Pancreas (tissue), 10 donors: ENCODE measurements around the gene DDX20. TPM values are rescaled to one million over a fixed set of nuclear protein-coding genes. Genes with fewer than 3 reads are reported as not detected.

ENCODE experiments used
- ATAC-seq, 4 donors: fragments of 200-7000 bp; cut with Tn5 transposase; one replicate each; pipeline versions ENCODE4 v1.8.0 to v1.9.1; 2020; ENCODE audit warnings: mild to moderate bottlenecking in 4 of 4, moderate library complexity in 4 of 4
- DNase-seq, 6 donors: peaks; one replicate each; pipeline ENCODE4 v3.0.0-alpha.2; 2020
- FAIRE-seq: peaks from 2 replicates; lab custom pipeline; 2012; peaks lifted over from hg19 to GRCh38; lab: Jason Lieb, UNC
- H3K27ac ChIP-seq, 4 donors: fragments of 200-600 bp; sonication (generic); 1 replicate in 3 of 4; 2 replicates in 1 of 4; pipeline versions ENCODE4 v1.5.0 to v1.8.0; 2020
- H3K27me3 ChIP-seq, 4 donors: fragments of 200-600 bp; one replicate each; pipeline ENCODE4 v1.8.0; 2021
- H3K36me3 ChIP-seq, 3 donors: fragments of 200-600 bp; sonication (generic) in 1 of 3; one replicate each; pipeline versions ENCODE4 v1.5.0 to v1.8.0; 2020 to 2021
- H3K4me1 ChIP-seq, 3 donors: fragments of 200-600 bp; one replicate each; pipeline ENCODE4 v1.8.0; 2021
- H3K4me3 ChIP-seq, 4 donors: fragments of 200-600 bp; sonication (generic) in 2 of 4; one replicate each; pipeline versions ENCODE4 v1.5.0 to v1.8.0; 2020 to 2021
- H3K9me3 ChIP-seq, 4 donors: fragments of 200-600 bp; one replicate each; pipeline ENCODE4 v1.8.0; 2021
- CTCF ChIP-seq, 4 donors: fragments of 200-600 bp; sonication (generic) in 3 of 4; IDR thresholded peaks; one replicate each; pipeline versions ENCODE4 v1.5.0 to v1.8.0; 2021; ENCODE audit warnings: antibody characterized with exemption in 4 of 4
- WGBS, 2 donors: extraction: QIAGEN DNeasy Blood & Tissue Kit; methylation state at CpG; one replicate each; pipeline ENCODE4 v1.1.7; 2013; 5-methylcytosine and 5-hydroxymethylcytosine counted together
- intact Hi-C, 3 donors: fragments of 100-400 bp; cut with DNase I; formaldehyde crosslinking; loops; one replicate each; pipeline versions ENCODE4 v1.11.1 to v1.14.2; 2022
- polyA plus RNA-seq, 2 donors: library from polyadenylated mRNA; stranded (reverse); fragments of 200-250 nt; gene quantifications; one replicate each; pipeline ENCODE4 v1.2.3, GENCODE V29; 2013
- total RNA-seq, 6 donors: library from RNA; stranded (reverse); fragmentation: NEBNext Ultra II Directional in 4 of 6; extraction: Animal tissue kit (Norgen Biotek cat#: 25700) in 4 of 6; gene quantifications; one replicate each; pipeline versions ENCODE4 v1.2.1 to v1.2.4, GENCODE V29; 2021 to 2023
- donor health status: healthy with polysubstance abuse.
- donor health status: DM: no; HTN: no; CAD: no; lungs with moderate emphysema.
- donor health status: DM: no; HTN: no; CAD: no.
- donor health status: control.
- donor health status: control.
- donor health status: Bipolar disorder and iron deficiency.
- donor health status: DM: yes; HTN: yes; CAD: no.
- donor health status: DM: no; HTN: no; CAD: no.
- donor health status: DM: no; HTN: no; CAD: no.
- donor health status: DM: yes; HTN: yes; CAD: no.

Gene DDX20
- total and polyA plus RNA-seq, 8 donors: 2.4 to 6.8 (median 4.3) TPM

DNA sequence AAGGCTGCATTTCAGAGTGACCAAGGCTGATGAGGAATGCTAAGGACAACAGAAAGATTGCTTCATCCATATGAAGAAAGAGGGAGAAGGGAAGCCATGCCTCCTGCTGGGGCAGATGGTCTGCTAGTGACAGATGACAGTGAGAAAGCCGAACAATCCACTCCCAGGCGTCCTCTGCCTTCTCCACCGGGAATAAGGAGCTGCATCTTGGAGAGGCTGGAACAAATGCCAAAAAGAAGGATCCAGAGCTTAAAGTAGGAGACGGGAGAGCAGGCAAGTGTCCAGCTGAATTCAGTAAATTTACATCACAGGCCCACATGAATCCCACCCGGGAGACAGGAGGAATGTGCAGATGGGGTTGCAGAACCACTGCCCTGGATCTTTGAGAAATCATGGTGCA is 33.4 kb downstream of the DDX20 start:
- Histone ChIP-seq H3K36me3 (no peaks in the 10 kb centered on the region), H3K27me3 (no peaks in the 10 kb centered on the region), H3K4me1 (no peaks in the 10 kb centered on the region), H3K9me3 (no peaks in the 10 kb centered on the region), H3K27ac (no peak overlapping the region), H3K4me3 (no peak overlapping the region)
- no peak for DNase-seq
- ATAC-seq: peak in 1 of 4 donors; percentile 42
- TF ChIP-seq CTCF (IDR thresholded peaks at IDR 0.05): no peak
- intact Hi-C loops: no loop called here
- no peak for FAIRE-seq
- WGBS, 2 donors: 71 to 80% methylated on average over 5 of the region's 5 CpGs

DNA sequence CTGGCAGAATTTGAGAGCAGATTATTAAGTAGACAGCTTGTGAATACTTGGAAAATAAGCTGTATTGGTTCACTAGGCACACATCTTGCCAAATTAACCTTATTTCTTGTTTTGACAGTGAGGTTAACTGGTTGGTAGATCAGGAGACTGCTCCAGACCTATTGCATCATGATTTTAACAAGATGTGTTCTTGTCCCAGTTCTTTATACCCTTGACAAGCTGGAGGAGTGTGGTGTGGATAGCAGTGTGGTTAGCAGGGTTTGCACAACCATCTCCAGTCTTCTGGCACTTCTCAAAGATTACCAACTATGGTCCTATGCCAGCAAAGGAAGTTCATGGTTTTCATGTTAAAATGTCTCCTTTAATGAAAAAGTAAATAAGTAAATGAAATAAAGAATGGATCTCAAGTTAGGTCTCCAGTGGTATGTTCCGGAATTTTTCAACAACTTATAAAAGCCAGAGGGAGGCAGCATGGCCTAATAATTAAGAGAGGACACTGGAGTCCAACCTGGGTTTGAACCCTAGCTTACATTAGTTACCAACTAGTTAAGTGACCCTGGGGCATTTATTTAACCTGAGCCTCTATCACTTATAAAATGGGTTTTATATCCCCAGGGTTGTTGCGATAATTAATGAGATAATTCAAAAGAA is 34.1 kb downstream of the DDX20 start:
- Histone ChIP-seq H3K27me3 (no peaks in the 10 kb centered on the region), H3K36me3 (no peaks in the 10 kb centered on the region), H3K4me1 (no peaks in the 10 kb centered on the region), H3K27ac (no peak overlapping the region), H3K4me3 (no peak overlapping the region), H3K9me3 (no peaks in the 10 kb centered on the region)
- intact Hi-C loops: no loop called here
- ATAC-seq (peak in 3 of 4 donors; percentile 37 to 48 (median 41)), DNase-seq (no peak), FAIRE-seq (no peak)
- no peak for TF ChIP-seq CTCF (IDR thresholded peaks at IDR 0.05)
- WGBS, 2 donors: 88 to 90% methylated on average over 2 of the region's 2 CpGs

DNA sequence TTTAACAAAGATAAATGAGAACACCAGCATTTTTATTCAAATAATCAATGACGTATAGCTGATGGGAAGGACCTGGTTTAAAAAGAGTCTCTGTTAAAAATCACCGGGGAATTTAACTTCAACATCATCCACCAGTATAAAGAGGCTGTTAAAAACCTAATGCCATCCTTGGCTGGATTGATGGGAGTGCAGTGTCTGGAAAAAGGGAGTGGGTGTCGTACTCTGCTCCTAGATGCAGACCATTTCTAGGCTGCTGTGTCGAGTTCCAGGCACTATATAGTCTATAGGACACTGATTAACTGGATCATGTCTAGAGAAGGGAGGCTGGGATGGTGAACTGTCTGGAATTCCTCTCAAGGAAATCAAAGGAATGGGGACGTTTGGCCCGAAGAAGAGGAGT is 36.1 kb downstream of the DDX20 start:
- Histone ChIP-seq H3K36me3 (no peaks in the 10 kb centered on the region), H3K27ac (no peak overlapping the region), H3K27me3 (no peaks in the 10 kb centered on the region), H3K4me3 (no peak overlapping the region), H3K9me3 (no peaks in the 10 kb centered on the region), H3K4me1 (no peaks in the 10 kb centered on the region)
- intact Hi-C loops: no loop called here
- DNase-seq (no peak), ATAC-seq (no peak), FAIRE-seq (no peak)
- 65 to 77% methylated on average over 6 of the region's 6 CpGs for WGBS, 2 donors
- TF ChIP-seq CTCF (IDR thresholded peaks at IDR 0.05): no peak

DNA sequence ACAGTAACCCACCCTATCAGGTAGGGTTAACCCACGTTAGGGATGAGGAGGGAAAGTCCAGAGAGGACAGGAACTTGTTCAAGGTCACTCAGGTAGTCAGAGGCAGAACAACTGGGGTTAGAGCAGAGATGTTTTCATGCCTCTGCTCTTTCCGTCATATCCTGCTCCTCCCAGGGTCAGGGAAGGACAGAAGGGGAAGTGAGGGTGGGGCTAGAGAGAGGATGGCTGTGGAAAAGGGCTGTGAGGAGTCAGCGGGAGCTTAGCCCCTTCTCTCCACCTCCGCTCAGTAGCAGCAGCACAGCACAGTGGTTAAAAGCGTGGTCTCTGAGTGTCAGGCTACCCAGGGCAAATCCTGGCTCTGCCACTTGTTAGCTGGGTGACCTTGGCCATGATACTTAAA is 36.5 kb downstream of the DDX20 start:
- DNase-seq (no peak), FAIRE-seq (no peak), ATAC-seq (no peak)
- no peak for TF ChIP-seq CTCF (IDR thresholded peaks at IDR 0.05)
- Histone ChIP-seq H3K4me1 (no peaks in the 10 kb centered on the region), H3K36me3 (no peaks in the 10 kb centered on the region), H3K27me3 (no peaks in the 10 kb centered on the region), H3K9me3 (no peaks in the 10 kb centered on the region), H3K27ac (no peak overlapping the region), H3K4me3 (no peak overlapping the region)
- intact Hi-C loops: no loop called here
- 58 to 59% methylated on average over 5 of the region's 5 CpGs for WGBS, 2 donors

DNA sequence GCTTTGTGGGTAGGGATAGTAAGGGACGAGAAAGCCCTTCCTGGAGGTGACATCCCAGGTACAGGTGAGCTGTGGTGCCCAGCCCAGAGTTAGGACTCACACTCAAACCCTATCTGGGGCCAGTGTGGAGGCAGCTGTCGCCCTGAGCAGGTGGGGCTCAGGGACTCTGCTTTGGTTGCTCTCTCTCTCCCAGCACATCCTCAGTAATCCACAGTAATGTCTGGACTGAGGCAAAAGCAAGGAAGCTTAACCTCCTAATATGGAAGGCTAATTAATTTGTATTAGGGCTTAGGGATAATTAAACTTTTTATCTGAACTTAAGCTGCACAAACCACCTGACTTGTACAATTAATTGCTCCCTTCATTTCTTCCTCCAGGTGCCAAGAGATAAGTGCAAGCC is 38.2 kb downstream of the DDX20 start:
- no peak for TF ChIP-seq CTCF (IDR thresholded peaks at IDR 0.05)
- ATAC-seq (no peak), FAIRE-seq (no peak), DNase-seq (no peak)
- intact Hi-C loops: no loop called here
- H3K9me3 ChIP-seq: no peaks in the 10 kb centered on the region
- no peaks in the 10 kb centered on the region for H3K4me1 ChIP-seq
- H3K27me3 ChIP-seq: no peaks in the 10 kb centered on the region
- 56 to 59% methylated on average over 2 of the region's 2 CpGs for WGBS, 2 donors
- H3K4me3 ChIP-seq: no peak overlapping the region
- no peak overlapping the region for H3K27ac ChIP-seq
- H3K36me3 ChIP-seq: no peaks in the 10 kb centered on the region
